Nephron (organoid): ENCODE measurements around the gene ASTN2.

Source experiments
- H3K27ac Mint-ChIP-seq, 3 experiments: 2 replicates each; pipeline ENCODE4 v1.8.0; 2020; ENCODE audit warnings: mixed read lengths in 3 of 3, mild to moderate bottlenecking in 2 of 3, moderate library complexity in 1 of 3
- H3K27me3 Mint-ChIP-seq: 2 replicates; pipeline ENCODE4 v1.8.0; 2021; ENCODE audit warnings: low read depth, mild to moderate bottlenecking, moderate library complexity, mixed read lengths
- H3K36me3 Mint-ChIP-seq: 2 replicates; pipeline ENCODE4 v1.8.0; 2020; ENCODE audit warnings: low read depth, mixed read lengths
- H3K4me1 Mint-ChIP-seq: 2 replicates; pipeline ENCODE4 v1.8.0; 2020; ENCODE audit warnings: mixed read lengths
- H3K4me3 Mint-ChIP-seq, 3 experiments: 2 replicates each; pipeline ENCODE4 v1.8.0; 2020; ENCODE audit warnings: mild to moderate bottlenecking in 3 of 3, mixed read lengths in 3 of 3, moderate library complexity in 2 of 3
- H3K9me3 Mint-ChIP-seq: 2 replicates; pipeline ENCODE4 v1.8.0; 2020; ENCODE audit warnings: mixed read lengths
- CTCF ChIP-seq, 3 experiments: fragments of 200-600 bp; sonication (generic); IDR thresholded peaks; one replicate each; pipeline ENCODE4 v1.5.0; 2021; ENCODE audit warnings: antibody characterized with exemption in 3 of 3; ENCODE audit not compliant: unreplicated experiment in 3 of 3

ASTN2 gene

GRCh38 chr9:117266855-117267497, 147.9 kb downstream of the ASTN2 start:
- no peaks in the 10 kb centered on the region for H3K9me3 Mint-ChIP-seq
- no peaks in the 10 kb centered on the region for H3K27me3 Mint-ChIP-seq
- no peaks in the 10 kb centered on the region for H3K4me1 Mint-ChIP-seq
- H3K27ac Mint-ChIP-seq, result no peak overlapping the region
- no peak for TF ChIP-seq CTCF (IDR thresholded peaks at IDR 0.05; ENCODE audit: unreplicated experiment in 3 of 3)
- H3K4me3 Mint-ChIP-seq, result no peak overlapping the region
- no peaks in the 10 kb centered on the region for H3K36me3 Mint-ChIP-seq

GRCh38 chr9:117265253-117265652, 149.6 kb downstream of the ASTN2 start:
- H3K9me3 Mint-ChIP-seq, result no peaks in the 10 kb centered on the region

GRCh38 chr9:117258184-117258866, 156.5 kb downstream of the ASTN2 start:
- H3K36me3 Mint-ChIP-seq, result no peaks in the 10 kb centered on the region
- H3K27ac Mint-ChIP-seq, result no peak overlapping the region
- no peak overlapping the region for H3K4me3 Mint-ChIP-seq
- no peaks in the 10 kb centered on the region for H3K4me1 Mint-ChIP-seq
- no peaks in the 10 kb centered on the region for H3K9me3 Mint-ChIP-seq
- H3K27me3 Mint-ChIP-seq, result peaks cover 31% of the 10 kb centered on the region
- TF ChIP-seq CTCF (IDR thresholded peaks at IDR 0.05; ENCODE audit: unreplicated experiment in 3 of 3), result no peak

More at GRCh38 chr9:117265253-117265652, 149.6 kb downstream of the ASTN2 start:
- TF ChIP-seq CTCF (IDR thresholded peaks at IDR 0.05; ENCODE audit: unreplicated experiment in 3 of 3), result no peak
- H3K27ac Mint-ChIP-seq, result no peak overlapping the region
- no peaks in the 10 kb centered on the region for H3K4me1 Mint-ChIP-seq
- H3K27me3 Mint-ChIP-seq, result no peaks in the 10 kb centered on the region
- no peaks in the 10 kb centered on the region for H3K36me3 Mint-ChIP-seq
- no peak overlapping the region for H3K4me3 Mint-ChIP-seq

GRCh38 chr9:117253261-117253660, 161.6 kb downstream of the ASTN2 start:
- H3K27me3 Mint-ChIP-seq, result peaks cover 32% of the 10 kb centered on the region
- H3K27ac Mint-ChIP-seq, result no peak overlapping the region
- no peaks in the 10 kb centered on the region for H3K4me1 Mint-ChIP-seq
- no peaks in the 10 kb centered on the region for H3K9me3 Mint-ChIP-seq
- no peak overlapping the region for H3K4me3 Mint-ChIP-seq
- H3K36me3 Mint-ChIP-seq, result no peaks in the 10 kb centered on the region
- TF ChIP-seq CTCF (IDR thresholded peaks at IDR 0.05; ENCODE audit: unreplicated experiment in 3 of 3), result no peak

- peaks cover 22% of the 10 kb centered on the region for H3K27me3 Mint-ChIP-seq
- H3K36me3 Mint-ChIP-seq, result no peaks in the 10 kb centered on the region
- peaks cover 9% of the 10 kb centered on the region for H3K4me1 Mint-ChIP-seq
- no peak overlapping the region for H3K27ac Mint-ChIP-seq
- H3K9me3 Mint-ChIP-seq, result no peaks in the 10 kb centered on the region
- H3K4me3 Mint-ChIP-seq, result no peak overlapping the region
- no peak for TF ChIP-seq CTCF (IDR thresholded peaks at IDR 0.05; ENCODE audit: unreplicated experiment in 3 of 3)
These were observed 164.1 kb downstream of the ASTN2 start for GRCh38 chr9:117250610-117251215.
